CD4-positive, alpha-beta T cell treated with Interleukin-6 for 4 hours (primary cell): Measurements from ENCODE around the gene GJC2.
"Not testable (repeated sequence)": the region's sequence is repeated elsewhere in the genome, so short reads cannot be mapped to it uniquely, and the experiment has no call there.

Experiments
- DNase-seq: peaks from one replicate; pipeline ENCODE4 v3.0.0-alpha.2; 2020; ENCODE audit warnings: mixed read lengths

The GJC2 gene

DNA sequence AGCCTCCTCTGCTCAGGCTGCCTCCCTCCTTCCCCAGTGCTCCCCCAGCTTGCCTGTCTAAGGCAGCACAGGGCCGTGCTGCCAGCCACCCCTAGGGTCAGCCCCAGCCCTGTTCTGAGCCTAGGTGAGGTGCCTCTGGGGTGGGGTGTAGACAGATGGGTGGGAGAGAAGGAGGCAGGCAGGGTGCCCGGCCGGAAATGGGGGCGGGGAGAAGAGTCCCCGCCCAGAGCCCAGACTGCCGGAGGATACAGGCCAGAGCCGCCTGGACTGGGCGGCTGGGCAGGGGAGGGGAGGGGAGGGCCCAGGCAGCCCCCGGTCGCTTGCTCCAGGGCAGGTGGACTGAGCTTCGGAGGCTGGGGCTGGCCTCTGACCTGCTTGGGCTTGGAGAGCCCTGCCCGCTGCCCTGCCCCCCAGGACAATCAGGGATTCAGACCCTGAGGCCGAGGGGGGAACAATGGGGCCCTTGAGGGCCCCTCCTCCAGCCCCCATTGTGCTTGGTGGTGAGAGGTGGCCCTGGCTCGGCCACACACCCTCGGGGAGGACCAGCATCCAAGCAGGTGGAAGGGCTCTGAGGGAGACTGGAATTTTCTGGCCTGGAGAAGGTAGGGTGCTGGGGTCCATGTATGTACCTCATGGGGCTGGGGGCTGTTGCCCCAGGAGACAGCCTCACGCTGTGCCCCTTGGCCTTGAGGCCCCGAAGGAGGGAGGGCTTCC lies at the start of gene GJC2:
Gene GJC2 (plus strand): TSS at position 525 of the 714 bp plus-strand sequence. CDS start 7,829 bp downstream, outside the sequence.
- no peak for DNase-seq

GRCh38 chr1:228100822-228101613 lies 48.7 kb upstream of the GJC2 start:
- DNase-seq, result no peak

GRCh38 chr1:228101614-228101993 lies 48.1 kb upstream of the GJC2 start:
- DNase-seq, result no peak

- peak; percentile 68 for DNase-seq
These were observed 47.5 kb upstream of the GJC2 start for GRCh38 chr1:228101994-228102790.

- peak; percentile 96 for DNase-seq
These were observed 46.7 kb upstream of the GJC2 start, which contains the start of gene C1orf35 for GRCh38 chr1:228102791-228103620. TSS of gene C1orf35 (minus strand) at chr1:228103325. CDS start at chr1:228103227, 98 bp downstream.

DNA sequence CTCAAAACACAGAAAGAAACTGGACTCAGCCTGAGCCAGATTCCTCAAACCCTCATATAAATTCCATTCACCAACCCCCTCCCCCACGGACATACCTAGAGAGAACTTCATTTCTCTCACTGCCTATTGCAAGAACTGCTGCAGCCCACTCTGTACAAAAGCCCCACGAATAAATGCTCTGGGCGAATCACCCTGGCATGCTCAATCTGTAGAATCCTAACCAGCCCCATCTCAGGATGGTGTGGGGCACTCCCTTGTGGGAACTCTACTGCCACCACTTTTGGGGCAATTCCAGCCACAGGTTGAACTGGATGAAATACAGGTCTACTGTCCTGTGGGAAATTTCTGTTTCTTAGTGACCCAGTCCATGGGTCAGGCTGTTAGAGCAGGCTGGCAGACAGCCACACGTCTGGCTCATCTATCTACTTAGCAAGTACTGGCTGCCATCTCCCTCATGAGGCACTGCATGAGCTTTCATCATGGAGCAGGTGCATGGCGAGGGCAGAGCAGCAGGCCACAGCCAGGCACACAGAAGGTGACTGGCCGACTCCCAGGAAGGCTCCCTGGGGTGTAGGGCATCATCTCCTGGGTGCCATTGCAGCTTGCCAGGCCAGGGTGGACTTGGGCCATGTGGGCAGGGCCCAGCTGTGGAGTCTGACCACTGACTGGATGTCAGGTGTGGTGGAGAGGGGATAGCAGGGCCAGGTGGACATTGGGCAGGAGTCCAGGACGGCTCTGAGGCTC lies 45.0 kb upstream of the GJC2 start:
- DNase-seq, result no peak

- DNase-seq, result no peak
These were observed 44.3 kb upstream of the GJC2 start for GRCh38 chr1:228105270-228105995.

DNA sequence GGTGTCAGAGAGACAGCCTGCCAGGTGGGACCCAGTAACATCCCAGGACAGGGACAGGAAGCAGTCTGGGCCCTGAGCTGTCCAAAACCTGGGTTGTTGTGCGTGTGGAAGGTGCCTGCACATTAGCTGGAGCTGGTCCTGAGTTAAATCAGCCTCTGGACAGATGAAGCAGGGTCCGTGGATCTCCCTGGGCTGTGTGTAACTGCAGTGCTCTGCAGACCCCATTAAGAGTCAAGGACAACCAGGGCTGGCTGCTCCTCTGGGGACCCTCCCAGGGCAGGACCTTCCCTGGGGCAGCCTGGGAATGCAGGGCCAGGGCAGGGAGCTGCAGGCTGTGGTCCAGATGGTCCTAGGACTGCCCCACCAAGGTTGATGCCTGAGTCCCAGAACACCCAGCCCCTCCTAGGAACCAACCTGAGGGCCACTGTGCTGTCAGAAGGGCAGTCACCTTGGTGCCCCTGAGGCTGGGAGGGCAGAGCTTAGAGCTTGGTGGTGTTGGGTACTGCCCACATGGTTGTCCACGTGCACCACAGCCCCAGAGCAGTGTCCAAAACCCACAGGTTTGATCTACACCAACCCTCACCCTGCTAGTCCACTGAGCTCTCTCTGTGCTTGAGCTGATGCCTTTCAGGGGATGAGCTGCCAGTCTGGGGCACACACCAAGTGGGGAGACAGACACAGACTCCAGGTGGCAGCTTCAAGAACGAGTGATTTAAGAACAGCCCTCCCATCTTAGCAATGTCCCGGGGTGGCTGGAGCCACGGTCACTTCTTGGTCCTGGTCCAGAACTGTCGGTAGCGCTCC lies 43.5 kb upstream of the GJC2 start:
- no peak for DNase-seq

GRCh38 chr1:228106800-228107054 lies 43.0 kb upstream of the GJC2 start:
- no peak for DNase-seq

GRCh38 chr1:228107636-228108035 lies 42.1 kb upstream of the GJC2 start:
- DNase-seq, result no peak

GRCh38 chr1:228108055-228108690 lies 41.6 kb upstream of the GJC2 start:
- no peak for DNase-seq

GRCh38 chr1:228108742-228109072 lies 41.0 kb upstream of the GJC2 start:
- no peak for DNase-seq

- peak; percentile 97 for DNase-seq
These were observed 40.4 kb upstream of the GJC2 start, which contains the start of gene MRPL55 for GRCh38 chr1:228109073-228109961. TSS of gene MRPL55 (minus strand) at chr1:228109299. CDS start at chr1:228108260, 1,039 bp downstream.

GRCh38 chr1:228109962-228110488 lies 39.7 kb upstream of the GJC2 start:
- DNase-seq, result no peak

GRCh38 chr1:228110556-228110955 lies 39.2 kb upstream of the GJC2 start:
- no peak for DNase-seq

GRCh38 chr1:228111315-228111714 lies 38.4 kb upstream of the GJC2 start:
- not testable (repeated sequence) for DNase-seq

- no peak for DNase-seq
These were observed 37.6 kb upstream of the GJC2 start for GRCh38 chr1:228112167-228112566.

DNA sequence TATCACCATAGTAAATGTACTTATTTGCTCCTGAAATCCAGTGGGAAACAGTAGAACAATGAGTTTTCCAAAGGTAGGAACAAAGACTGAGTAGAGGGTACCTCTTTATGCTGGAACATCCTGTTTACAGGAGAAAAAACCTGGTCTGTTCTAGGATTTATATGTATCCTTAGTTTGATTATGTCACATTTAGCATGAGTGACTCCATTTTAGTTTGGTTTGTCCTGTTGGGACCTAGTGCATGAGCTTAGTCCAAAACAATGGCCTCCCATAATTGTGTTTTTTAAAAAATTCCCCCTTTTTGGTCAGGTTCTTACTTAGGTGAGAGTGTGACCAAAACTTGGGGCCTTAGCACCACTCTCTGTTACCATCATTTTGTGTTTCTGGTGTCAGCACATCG lies 37.1 kb upstream of the GJC2 start:
- DNase-seq, result no peak
